LNCAP (cell line): ENCODE results near the gene LCLAT1.

Experiments
- TF ChIP-seq, protein P1 (sequence below): fragments of 450-650 bp; IDR thresholded peaks from 2 replicates; pipeline ENCODE4 v1.5.1; 2017; ENCODE audit warnings: mild to moderate bottlenecking

LCLAT1 gene

DNA sequence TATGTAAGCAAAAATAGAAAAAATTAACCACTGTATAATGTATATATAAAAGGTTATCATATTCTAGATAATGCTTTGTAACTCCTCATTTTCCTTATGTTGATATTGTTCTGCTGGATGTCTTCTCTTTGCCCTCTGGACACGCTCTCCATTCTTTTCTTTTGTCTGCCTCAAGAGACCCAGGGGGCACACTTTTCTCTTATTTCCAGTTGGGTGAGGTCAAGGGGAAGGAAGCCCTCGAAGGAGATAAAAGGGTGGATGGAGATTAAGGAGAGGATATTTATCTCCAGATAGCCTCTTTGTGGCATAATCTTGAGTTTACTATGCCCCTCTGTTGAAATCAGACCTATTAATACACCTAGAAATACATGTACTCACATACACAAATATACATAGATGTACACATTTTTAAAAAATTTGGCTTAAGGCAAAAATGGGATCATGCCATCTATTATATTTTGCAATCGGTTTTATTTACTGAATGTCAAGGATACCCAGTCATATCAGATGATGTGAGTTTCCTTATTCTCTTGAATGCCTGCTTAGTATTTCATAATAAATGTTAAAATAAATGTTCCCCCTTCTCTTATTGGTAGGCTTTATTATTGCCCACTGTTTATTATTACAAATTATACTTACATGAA, 65.3 kb downstream of the LCLAT1 start:
- TF ChIP-seq, protein P1, sequence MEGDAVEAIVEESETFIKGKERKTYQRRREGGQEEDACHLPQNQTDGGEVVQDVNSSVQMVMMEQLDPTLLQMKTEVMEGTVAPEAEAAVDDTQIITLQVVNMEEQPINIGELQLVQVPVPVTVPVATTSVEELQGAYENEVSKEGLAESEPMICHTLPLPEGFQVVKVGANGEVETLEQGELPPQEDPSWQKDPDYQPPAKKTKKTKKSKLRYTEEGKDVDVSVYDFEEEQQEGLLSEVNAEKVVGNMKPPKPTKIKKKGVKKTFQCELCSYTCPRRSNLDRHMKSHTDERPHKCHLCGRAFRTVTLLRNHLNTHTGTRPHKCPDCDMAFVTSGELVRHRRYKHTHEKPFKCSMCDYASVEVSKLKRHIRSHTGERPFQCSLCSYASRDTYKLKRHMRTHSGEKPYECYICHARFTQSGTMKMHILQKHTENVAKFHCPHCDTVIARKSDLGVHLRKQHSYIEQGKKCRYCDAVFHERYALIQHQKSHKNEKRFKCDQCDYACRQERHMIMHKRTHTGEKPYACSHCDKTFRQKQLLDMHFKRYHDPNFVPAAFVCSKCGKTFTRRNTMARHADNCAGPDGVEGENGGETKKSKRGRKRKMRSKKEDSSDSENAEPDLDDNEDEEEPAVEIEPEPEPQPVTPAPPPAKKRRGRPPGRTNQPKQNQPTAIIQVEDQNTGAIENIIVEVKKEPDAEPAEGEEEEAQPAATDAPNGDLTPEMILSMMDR, result no peak

DNA sequence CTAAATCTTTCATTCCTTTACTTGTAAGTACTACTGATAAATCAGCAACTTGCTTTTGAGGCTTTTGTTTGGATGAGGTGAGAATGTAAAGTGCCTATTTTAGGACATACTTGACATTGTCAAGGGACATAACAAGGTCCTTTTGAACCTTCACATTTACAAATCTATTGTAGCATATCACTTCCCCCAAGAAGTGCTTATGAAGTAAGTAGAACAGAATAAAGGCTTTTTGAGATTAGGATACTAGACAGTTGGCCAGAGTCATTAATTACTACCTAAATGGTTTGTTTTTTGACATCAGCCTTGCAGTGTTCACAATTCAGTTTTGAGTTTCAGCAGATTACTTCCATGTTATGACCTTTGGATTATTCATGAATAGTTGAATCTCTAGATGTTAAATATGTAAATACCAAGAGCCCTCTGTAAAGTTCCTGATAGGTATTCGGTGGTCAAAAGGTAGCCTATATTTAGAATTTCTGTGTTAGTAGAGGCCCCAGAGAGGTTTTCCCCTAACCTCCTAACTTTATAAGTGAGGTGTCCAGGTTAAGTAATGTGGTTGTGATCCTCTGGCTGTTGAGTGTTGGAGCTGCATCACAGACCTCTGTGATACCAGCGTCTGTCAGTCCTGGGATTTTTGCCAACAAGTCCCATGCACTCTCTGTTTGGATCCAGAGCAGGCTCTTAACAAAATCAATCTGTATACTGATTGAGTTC, 67.2 kb downstream of the LCLAT1 start:
- TF ChIP-seq, protein P1, result no peak

DNA sequence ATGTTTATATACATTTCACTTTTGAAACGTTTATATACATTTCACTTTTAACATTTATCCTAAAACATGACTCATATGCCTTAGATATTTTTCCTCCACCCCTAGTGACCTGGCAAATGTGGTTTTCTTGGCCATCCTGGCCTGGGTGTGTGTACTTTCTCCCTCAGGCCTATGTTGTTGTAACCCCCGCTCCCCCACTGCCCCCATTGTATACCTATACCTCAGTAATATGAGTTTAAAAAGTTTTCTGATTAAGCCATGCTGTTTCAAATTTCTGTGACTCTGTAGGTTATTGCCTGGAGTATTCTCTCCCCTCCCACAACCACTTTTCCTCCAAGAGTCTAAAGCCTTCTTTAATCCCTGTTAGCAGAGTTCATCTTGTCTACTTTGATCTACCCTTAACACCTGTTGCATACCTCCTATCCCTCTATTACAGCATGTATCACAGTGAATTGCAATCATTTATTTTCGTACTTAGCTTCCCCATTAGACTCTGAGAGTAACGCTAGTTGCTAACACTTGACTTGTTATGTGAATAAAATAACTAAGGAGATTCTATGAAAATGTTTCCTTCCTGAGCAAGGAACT, 67.9 kb downstream of the LCLAT1 start:
- TF ChIP-seq, protein P1, result no peak

DNA sequence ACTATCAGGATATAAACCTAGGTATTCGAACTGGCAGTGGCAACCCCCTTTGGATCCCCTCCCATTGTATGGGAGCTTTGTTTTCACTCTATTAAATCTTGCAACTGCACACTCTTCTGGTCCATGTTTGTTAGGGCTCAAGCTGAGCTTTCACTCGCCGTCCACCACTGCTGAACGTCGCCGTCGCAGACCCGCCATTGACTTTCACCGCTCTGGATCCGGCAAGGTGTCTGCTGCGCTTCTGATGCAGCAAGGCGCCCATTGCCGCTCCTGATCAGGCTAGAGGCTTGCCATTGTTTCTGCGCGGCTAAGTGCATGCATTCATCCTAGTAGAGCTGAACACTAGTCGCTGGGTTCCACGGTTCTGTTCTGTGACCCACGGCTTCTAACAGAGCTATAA, 69.1 kb downstream of the LCLAT1 start:
- TF ChIP-seq, protein P1, result no peak

DNA sequence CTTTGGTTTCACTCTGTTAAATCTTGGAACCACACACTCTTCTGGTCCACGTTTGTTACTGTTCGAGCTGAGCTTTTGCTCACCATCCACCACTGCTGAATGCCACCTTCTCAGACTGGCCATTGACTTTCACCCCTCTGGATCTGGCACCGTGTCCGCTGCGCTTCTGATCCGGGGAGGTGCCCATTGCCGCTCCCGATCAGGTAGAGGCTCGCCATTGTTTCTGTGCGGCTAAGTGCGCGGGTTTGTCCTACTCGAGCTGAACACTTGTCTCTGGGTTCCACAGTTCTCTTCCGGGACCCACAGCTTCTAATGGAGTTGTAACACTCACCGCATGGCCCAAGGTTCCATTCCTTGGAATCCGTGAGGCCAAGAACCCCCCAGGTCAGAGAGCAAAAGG, 72.8 kb downstream of the LCLAT1 start:
- TF ChIP-seq, protein P1, result no peak

DNA sequence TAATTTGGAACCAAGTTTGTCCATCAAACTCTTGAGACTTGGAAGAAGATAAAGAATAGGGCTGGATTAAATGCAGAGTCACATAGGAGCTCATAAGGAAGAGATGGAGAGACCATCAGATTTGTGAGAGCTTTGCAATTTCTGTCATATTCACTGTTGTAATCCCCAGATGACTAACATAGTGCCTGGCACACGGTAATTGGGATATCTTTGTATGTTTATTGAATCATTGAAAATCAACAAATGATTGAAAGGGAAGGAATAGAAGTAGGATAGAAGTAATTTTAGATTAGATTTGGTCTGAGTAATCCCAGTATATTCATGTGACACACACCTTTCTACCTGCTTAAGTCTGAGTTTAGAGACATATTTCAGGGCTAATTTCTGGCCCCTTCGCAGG, 75.4 kb downstream of the LCLAT1 start:
- TF ChIP-seq, protein P1, result no peak

DNA sequence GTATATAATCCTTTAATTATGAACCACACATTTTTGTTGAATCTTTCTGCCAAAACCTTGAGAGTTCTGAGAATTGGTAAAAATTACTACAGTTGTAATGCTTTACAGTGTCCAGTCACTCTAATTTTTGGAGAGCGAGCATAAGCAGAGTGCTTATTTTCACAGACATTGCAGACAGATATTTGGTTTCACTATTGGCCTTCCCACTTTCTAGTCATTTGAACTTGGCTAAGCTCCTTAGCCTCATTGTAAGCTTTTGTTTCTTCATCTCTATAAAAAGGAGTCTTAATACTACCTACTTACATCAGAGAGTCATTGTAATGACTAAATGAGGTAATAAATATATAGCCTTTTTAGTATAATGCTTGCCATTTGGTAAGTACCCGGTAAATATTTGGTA, 80.4 kb downstream of the LCLAT1 start:
- TF ChIP-seq, protein P1, result no peak
